ENCODE data around the gene ADK. TPM values are rescaled to one million over a fixed set of nuclear protein-coding genes. Genes with fewer than 3 reads are reported as not detected.
A peak's percentile ranks its signal among the peaks of the same experiment; 100 is the strongest.

ADK gene
- total and polyA plus RNA-seq, 2 of the 4 experiments (the other 2 are of a cell fraction), result 30.6 to 40.9 TPM

DNA sequence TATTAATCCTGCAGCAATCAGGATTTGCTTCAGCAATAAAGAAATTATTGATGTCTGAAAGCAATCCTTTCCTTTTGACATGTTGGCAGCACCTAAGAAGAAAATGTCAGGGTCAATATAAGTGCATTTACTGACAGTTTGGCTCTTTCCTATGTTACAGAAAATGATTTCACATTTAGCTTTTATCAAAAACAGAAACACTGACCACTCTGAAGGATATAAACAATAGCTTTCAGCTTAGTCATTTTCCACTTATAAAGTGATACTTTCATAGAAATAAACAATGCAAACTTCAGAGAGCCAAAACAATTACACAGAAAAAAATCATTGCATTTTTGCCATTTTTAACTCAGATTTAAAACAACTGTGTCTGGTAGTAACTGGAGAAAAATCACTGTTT, 349.8 kb downstream of the ADK start:
- in situ Hi-C loops (cut with MboI; ENCODE audit: low sequenced_read_pairs), result no loop called here
- no peak overlapping the region for H2AK9ac ChIP-seq (replicated peaks; ENCODE audit: low read depth, low read length, poor library complexity)
- H3K4me2 ChIP-seq (ENCODE audit: low read depth, low read length), result peak overlapping the region; percentile 88; the same call in 1 of the 2 replicates
- H4K91ac ChIP-seq (ENCODE audit: insufficient read depth, low read depth, low read length), result no peak overlapping the region
- CTCF ChIA-PET, result no interaction called here
- H2BK20ac ChIP-seq (ENCODE audit: low read depth, low read length), result 0 out of 2 replicates have a peak overlapping the region, but pooled peaks have one; percentile 42
- no peak overlapping the region; the same call in 1 of the 2 replicates for H3K14ac ChIP-seq (replicated peaks; ENCODE audit: low read depth, low read length)
- dilution Hi-C loops (cut with HindIII; ENCODE audit: low sequenced_read_pairs, unreplicated experiment), result no loop called here
- H2AK5ac ChIP-seq (ENCODE audit: low read depth, low read length), result no peak overlapping the region
- peaks cover 0 to 6% of the 10 kb centered on the region in 2 experiments; a peak in 3 of 4 replicates for H3K79me1 ChIP-seq (ENCODE audit: low read depth in 1 of 2, low read length in 2 of 2)
- H4K8ac ChIP-seq (ENCODE audit: low read depth in 2 of 2, low read length in 2 of 2), result peak overlapping the region in 1 of 2 experiments; percentile 2; a peak in 1 of 4 replicates
- H2BK5ac ChIP-seq (ENCODE audit: low read depth, low read length, poor library complexity, severe bottlenecking), result peak overlapping the region; percentile 57
- TF ChIP-seq CEBPB (IDR thresholded peaks at IDR 0.05; ENCODE audit: low read depth, low read length) (no peak), FOS (IDR thresholded peaks at IDR 0.05; ENCODE audit: low read depth, low read length) (peak; percentile 29; the same call in 1 of the 2 replicates)
- no peak overlapping the region; the same call in 2 of the 3 replicates for H2BK15ac ChIP-seq (ENCODE audit: low read depth, low read length)
- H4K20me1 ChIP-seq (ENCODE audit: insufficient read depth, low read length), result no peaks in the 10 kb centered on the region; the same call in 1 of the 2 replicates
- no peak overlapping the region for H2AFZ ChIP-seq (replicated peaks; ENCODE audit: low read length, poor library complexity)
- H3K4me3 ChIP-seq (ENCODE audit: insufficient read depth, low read depth, low read length), result no peak overlapping the region
- no TSS peak for BruUV-seq (replicated peaks)
- POLR2A ChIA-PET (ENCODE audit: unreplicated experiment), result no interaction called here
- H3K18ac ChIP-seq (ENCODE audit: low read depth, low read length), result no peak overlapping the region; the same call in 1 of the 2 replicates
- H3K9ac ChIP-seq (ENCODE audit: low read depth, low read length), result no peak overlapping the region; the same call in 1 of the 2 replicates
- no peak overlapping the region for H3K4ac ChIP-seq (ENCODE audit: low read depth, low read length)
- H2BK120ac ChIP-seq (ENCODE audit: low read depth, low read length), result peak overlapping the region; percentile 12
- H3K9me1 ChIP-seq (ENCODE audit: insufficient read depth, low read length), result peaks cover 5% of the 10 kb centered on the region; the same call in 1 of the 2 replicates
- H3K36me3 ChIP-seq (ENCODE audit: control insufficient read depth, insufficient read depth, low read length), result no peaks in the 10 kb centered on the region
- intact Hi-C loops (cut with micrococcal nuclease), result no loop called here
- peak overlapping the region; percentile 24; the same call in 1 of the 2 replicates for H3K27ac ChIP-seq (ENCODE audit: insufficient read depth, low read length)
- H3K27me3 ChIP-seq (ENCODE audit: control insufficient read depth, insufficient read depth, low read length), result no peaks in the 10 kb centered on the region
- H3K23ac ChIP-seq (ENCODE audit: low read depth, low read length), result no peak overlapping the region
- no peak overlapping the region for H4K5ac ChIP-seq (ENCODE audit: low read depth, low read length)
- H3K9me3 ChIP-seq (ENCODE audit: control insufficient read depth, insufficient read depth, low read length), result no peaks in the 10 kb centered on the region; the same call in 1 of the 2 replicates
- no peak overlapping the region for H3K56ac ChIP-seq (ENCODE audit: extremely low read depth, insufficient read depth, low read length)
- H3K4me1 ChIP-seq (ENCODE audit: control insufficient read depth, insufficient read depth, low read length), result peaks cover 12% of the 10 kb centered on the region
- peak; percentile 67 for ATAC-seq (ENCODE audit: low read depth)
- DNase-seq, result peak; percentile 60

Data from IMR-90 (cell line).